HG02642 (cell line): ENCODE data around the gene GDF11.
A peak's percentile ranks its signal among the peaks of the same experiment; 100 is the strongest.

ENCODE experiments used
- ATAC-seq: cut with Tn5 transposase; IDR thresholded peaks from one replicate; pipeline ENCODE4 v1.9.1; 2021; ENCODE audit warnings: mild to moderate bottlenecking; ENCODE audit not compliant: unreplicated experiment, poor library complexity

The GDF11 gene

GRCh38 chr12:55706568-55707218, 36.2 kb upstream of the GDF11 start:
- ATAC-seq = no peak

GRCh38 chr12:55707219-55707671, 35.7 kb upstream of the GDF11 start:
- ATAC-seq = no peak

- ATAC-seq = peak; percentile 61
Measured at GRCh38 chr12:55707841-55708694, 34.9 kb upstream of the GDF11 start, which contains the start of gene ITGA7. Gene ITGA7, minus strand, starts transcription at chr12:55707904. Its CDS starts 222 bp downstream, at chr12:55707682.

- ATAC-seq = no peak
Measured at GRCh38 chr12:55708695-55709233, 34.2 kb upstream of the GDF11 start.

GRCh38 chr12:55711786-55712553, 31.0 kb upstream of the GDF11 start:
- no peak for ATAC-seq

- ATAC-seq = no peak
Measured at GRCh38 chr12:55712700-55713415, 30.1 kb upstream of the GDF11 start.

GRCh38 chr12:55713721-55714120, 29.2 kb upstream of the GDF11 start:
- no peak for ATAC-seq

GRCh38 chr12:55715169-55715764, 27.7 kb upstream of the GDF11 start:
- ATAC-seq = no peak

- peak; percentile 95 for ATAC-seq
Measured at GRCh38 chr12:55715833-55716581, 26.9 kb upstream of the GDF11 start, which contains the start of gene BLOC1S1. Gene BLOC1S1, plus strand, starts transcription at chr12:55716046. Its CDS starts 6 bp downstream, at chr12:55716052.

GRCh38 chr12:55716582-55716957, 26.4 kb upstream of the GDF11 start:
- no peak for ATAC-seq

GRCh38 chr12:55717011-55718007, 25.6 kb upstream of the GDF11 start:
- no peak for ATAC-seq

GRCh38 chr12:55718015-55718414, 24.9 kb upstream of the GDF11 start:
- no peak for ATAC-seq

GRCh38 chr12:55718624-55719275, 24.2 kb upstream of the GDF11 start:
- ATAC-seq = no peak

- ATAC-seq = no peak
Measured at GRCh38 chr12:55719371-55719770, 23.6 kb upstream of the GDF11 start.

GRCh38 chr12:55720071-55720564, 22.8 kb upstream of the GDF11 start, which contains the start of gene RDH5:
Gene RDH5, plus strand, starts transcription at chr12:55720393. Its CDS starts 792 bp downstream, at chr12:55721185.
- ATAC-seq = no peak

- ATAC-seq = no peak
Measured at GRCh38 chr12:55720894-55721444, 22.0 kb upstream of the GDF11 start.
